Sigmoid colon (tissue), 7 donors: ENCODE measurements around the gene TIGAR. TPM values are rescaled to one million over a fixed set of nuclear protein-coding genes. Genes with fewer than 3 reads are reported as not detected.
A peak's percentile ranks its signal among the peaks of the same experiment; 100 is the strongest.

Experiments used
- DNase-seq: peaks from one replicate; pipeline ENCODE4 v3.0.0-alpha.2; 2019
- H3K27ac ChIP-seq, 4 donors: fragments of 200-600 bp; sonication (generic); one replicate each; pipeline ENCODE4 v1.5.1; 2016 to 2019; ENCODE audit warnings: mild to moderate bottlenecking in 1 of 4
- H3K27me3 ChIP-seq, 3 donors: fragments of 200-600 bp; sonication (generic); one replicate each; pipeline ENCODE4 v1.5.1; 2019; ENCODE audit warnings: mild to moderate bottlenecking in 1 of 3
- H3K36me3 ChIP-seq, 4 donors: fragments of 200-600 bp; sonication (generic); one replicate each; pipeline ENCODE4 v1.5.1; 2016 to 2019
- H3K4me1 ChIP-seq, 4 donors: fragments of 200-600 bp; sonication (generic); one replicate each; pipeline ENCODE4 v1.5.1; 2017 to 2019
- H3K4me3 ChIP-seq, 4 donors: fragments of 200-600 bp; sonication (generic); one replicate each; pipeline ENCODE4 v1.5.1; 2017 to 2019; ENCODE audit warnings: mild to moderate bottlenecking in 2 of 4, moderate library complexity in 1 of 4
- H3K9me3 ChIP-seq, 4 donors: fragments of 200-600 bp in 3 of 4; sonication (generic) in 3 of 4; one replicate each; pipeline versions ENCODE4 v1.5.1 to v1.6.1; 2013 to 2019
- EP300 ChIP-seq, 4 donors: sonication (generic); formaldehyde crosslinking; IDR thresholded peaks; one replicate each; pipeline ENCODE4 v1.6.1; 2017; ENCODE audit warnings: antibody characterized with exemption in 4 of 4
- POLR2A ChIP-seq, 2 donors: fragments of 450-650 bp; IDR thresholded peaks; one replicate each; pipeline ENCODE4 v1.6.1; 2016; ENCODE audit warnings: antibody characterized with exemption in 2 of 2, mild to moderate bottlenecking in 2 of 2, moderate library complexity in 2 of 2
- POLR2AphosphoS5 ChIP-seq, 4 donors: sonication (generic); formaldehyde crosslinking; IDR thresholded peaks; one replicate each; pipeline ENCODE4 v1.6.1; 2017; ENCODE audit warnings: antibody characterized with exemption in 4 of 4
- WGBS, 2 donors: extraction: QIAGEN DNeasy Blood & Tissue Kit; methylation state at CpG; one replicate each; pipeline ENCODE4 v1.1.7; 2013; 5-methylcytosine and 5-hydroxymethylcytosine counted together
- intact Hi-C: fragments of 100-400 bp; cut with DNase I; formaldehyde crosslinking; loops from one replicate; pipeline ENCODE4 v1.15.1; 2023
- polyA plus RNA-seq, 3 donors: library from polyadenylated mRNA; stranded (reverse); fragments of 200-250 nt; gene quantifications; one replicate each; pipeline ENCODE4 v1.2.3, GENCODE V29; 2013
- total RNA-seq, 4 donors: library from RNA; depleted of rRNA; stranded (reverse); fragments of >200 nt; gene quantifications; one replicate each; pipeline ENCODE4 v1.1.0, GENCODE V29; 2016
- TF ChIP-seq, protein P1 (sequence below), 4 experiments: fragments of 450-650 bp in 3 of 4; fragments of 200-600 bp in 1 of 4; IDR thresholded peaks; one replicate each; pipeline ENCODE4 v1.5.1; 2016 to 2019; ENCODE audit warnings: antibody characterized with exemption in 4 of 4, mild to moderate bottlenecking in 3 of 4, moderate library complexity in 2 of 4
- donor health status: healthy with polysubstance abuse.
- donor health status: Bipolar disorder and iron deficiency.
- donor health status: healthy.

Gene TIGAR
- total and polyA plus RNA-seq, 7 donors, result 4.4 to 14.6 (median 6.0) TPM

DNA sequence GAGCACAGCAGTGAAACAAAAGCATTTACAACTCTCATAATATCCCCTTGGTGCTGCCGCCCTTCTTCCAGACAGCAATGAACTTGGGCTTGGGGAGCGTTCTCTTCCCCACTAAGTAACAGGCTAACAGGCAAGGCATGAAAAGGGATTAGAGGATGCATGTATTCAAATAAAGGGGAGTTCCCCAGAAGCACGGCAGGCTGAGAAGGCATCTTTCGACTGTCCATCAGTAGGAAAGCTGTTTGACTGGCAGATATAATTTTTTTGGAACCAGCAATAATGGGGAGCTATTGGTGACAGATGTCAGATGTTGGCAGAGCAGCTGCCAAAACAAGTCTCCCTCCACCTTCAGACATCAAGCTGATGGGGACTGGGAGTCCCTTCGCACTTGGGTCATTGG is 9.2 kb upstream of the TIGAR start:
- Histone ChIP-seq H3K9me3 (no peaks in the 10 kb centered on the region), H3K27ac (no peak overlapping the region), H3K4me1 (peaks cover 0 to 20% (median 15%) of the 10 kb centered on the region in 4 donors), H3K36me3 (peaks cover 0 to 7% (median 0%) of the 10 kb centered on the region in 4 donors), H3K4me3 (no peak overlapping the region), H3K27me3 (no peaks in the 10 kb centered on the region)
- TF ChIP-seq EP300 (IDR thresholded peaks at IDR 0.05) (no peak), POLR2A (IDR thresholded peaks at IDR 0.05) (no peak), POLR2AphosphoS5 (IDR thresholded peaks at IDR 0.05) (no peak)
- TF ChIP-seq, protein P1, sequence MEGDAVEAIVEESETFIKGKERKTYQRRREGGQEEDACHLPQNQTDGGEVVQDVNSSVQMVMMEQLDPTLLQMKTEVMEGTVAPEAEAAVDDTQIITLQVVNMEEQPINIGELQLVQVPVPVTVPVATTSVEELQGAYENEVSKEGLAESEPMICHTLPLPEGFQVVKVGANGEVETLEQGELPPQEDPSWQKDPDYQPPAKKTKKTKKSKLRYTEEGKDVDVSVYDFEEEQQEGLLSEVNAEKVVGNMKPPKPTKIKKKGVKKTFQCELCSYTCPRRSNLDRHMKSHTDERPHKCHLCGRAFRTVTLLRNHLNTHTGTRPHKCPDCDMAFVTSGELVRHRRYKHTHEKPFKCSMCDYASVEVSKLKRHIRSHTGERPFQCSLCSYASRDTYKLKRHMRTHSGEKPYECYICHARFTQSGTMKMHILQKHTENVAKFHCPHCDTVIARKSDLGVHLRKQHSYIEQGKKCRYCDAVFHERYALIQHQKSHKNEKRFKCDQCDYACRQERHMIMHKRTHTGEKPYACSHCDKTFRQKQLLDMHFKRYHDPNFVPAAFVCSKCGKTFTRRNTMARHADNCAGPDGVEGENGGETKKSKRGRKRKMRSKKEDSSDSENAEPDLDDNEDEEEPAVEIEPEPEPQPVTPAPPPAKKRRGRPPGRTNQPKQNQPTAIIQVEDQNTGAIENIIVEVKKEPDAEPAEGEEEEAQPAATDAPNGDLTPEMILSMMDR (IDR thresholded peaks at IDR 0.05), result no peak
- 95% methylated on average over 5 of the region's 5 CpGs for WGBS, 2 donors
- intact Hi-C loops, result no loop called here
- no peak for DNase-seq

DNA sequence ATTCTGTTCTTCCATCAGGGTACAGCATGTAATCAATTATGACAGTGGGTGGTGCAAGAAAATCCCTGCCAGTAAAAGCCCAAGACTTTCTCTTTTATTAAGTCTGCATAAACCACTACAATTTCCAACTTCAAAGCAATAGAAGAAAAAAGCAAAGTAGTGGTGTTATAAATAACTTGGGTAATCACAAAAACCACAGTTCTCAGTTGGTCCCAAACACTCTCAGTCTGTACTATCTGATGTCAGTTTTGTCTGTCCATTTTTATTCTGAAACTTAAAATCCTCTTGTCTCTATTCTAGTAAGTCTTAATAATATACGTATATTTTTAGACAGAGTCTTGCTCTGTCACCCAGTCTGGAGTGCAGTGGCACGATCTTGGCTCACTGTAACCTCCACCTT is 8.8 kb upstream of the TIGAR start:
- Histone ChIP-seq H3K36me3 (peaks cover 0 to 7% (median 0%) of the 10 kb centered on the region in 4 donors), H3K27ac (no peak overlapping the region), H3K9me3 (no peaks in the 10 kb centered on the region), H3K27me3 (no peaks in the 10 kb centered on the region), H3K4me1 (peaks cover 0 to 16% (median 14%) of the 10 kb centered on the region in 4 donors), H3K4me3 (no peak overlapping the region)
- 94 to 95% methylated on average over 2 of the region's 2 CpGs for WGBS, 2 donors
- TF ChIP-seq, protein P1 (IDR thresholded peaks at IDR 0.05), result no peak
- no peak for TF ChIP-seq POLR2AphosphoS5 (IDR thresholded peaks at IDR 0.05)
- TF ChIP-seq EP300 (IDR thresholded peaks at IDR 0.05), result no peak
- no peak for TF ChIP-seq POLR2A (IDR thresholded peaks at IDR 0.05)
- intact Hi-C loops, result no loop called here
- DNase-seq, result no peak

DNA sequence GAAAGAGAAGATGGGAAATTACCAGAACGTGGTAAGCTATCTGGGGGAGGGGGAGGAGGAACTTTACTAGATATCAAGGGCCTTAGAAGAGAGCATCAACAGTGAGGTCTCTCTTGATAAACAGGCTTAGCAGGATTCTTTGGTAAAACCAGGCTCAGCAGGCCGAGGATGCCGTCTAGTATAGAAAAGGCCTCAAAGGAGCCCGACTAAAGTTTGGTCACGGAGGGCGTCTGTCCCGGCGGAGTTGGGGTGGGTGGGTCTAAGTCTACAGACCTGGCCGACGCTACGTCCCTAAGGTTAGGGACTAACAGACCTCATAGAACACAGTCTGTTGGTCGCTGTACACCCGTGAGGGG is 538 bp upstream of the TIGAR start:
- WGBS, 2 donors, result 0% methylated on average over 13 of the region's 13 CpGs
- Histone ChIP-seq H3K27me3 (no peaks in the 10 kb centered on the region), H3K4me3 (peak overlapping the region; percentile 36 to 96 (median 86)), H3K36me3 (no peaks in the 10 kb centered on the region), H3K4me1 (peaks cover 0 to 26% (median 17%) of the 10 kb centered on the region in 4 donors), H3K9me3 (no peaks in the 10 kb centered on the region), H3K27ac (peak overlapping the region; percentile 88 to 96 (median 94))
- intact Hi-C loops, result loop anchor here (5.0 to 10.0 kb wide), 4 partner anchors 38 to 448 kb away; partner anchors contain the start of genes PARP11 and RAD51AP1
- TF ChIP-seq, protein P1 (IDR thresholded peaks at IDR 0.05), result no peak
- TF ChIP-seq POLR2AphosphoS5 (IDR thresholded peaks at IDR 0.05), result no peak
- TF ChIP-seq EP300 (IDR thresholded peaks at IDR 0.05), result no peak
- TF ChIP-seq POLR2A (IDR thresholded peaks at IDR 0.05), result no peak
- no peak for DNase-seq

DNA sequence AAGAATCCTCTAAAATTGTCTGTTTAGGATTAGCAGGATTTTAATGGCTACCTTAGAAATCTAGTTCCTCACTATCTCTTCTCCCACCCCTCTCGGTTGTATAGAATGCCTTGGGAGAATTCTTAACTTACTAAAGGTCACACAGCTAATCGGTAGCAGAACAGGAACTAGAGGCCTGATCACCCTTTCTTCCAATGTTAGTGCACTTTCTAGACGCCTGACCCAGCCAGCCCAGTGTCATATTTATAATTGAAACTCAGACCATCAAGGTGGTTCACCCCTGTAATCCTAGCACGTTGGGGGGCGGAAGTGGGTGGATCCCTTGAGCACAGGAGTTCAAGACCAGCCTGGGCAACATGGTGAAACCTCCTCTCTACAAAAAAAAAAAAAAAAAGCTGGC is 1.7 kb downstream of the TIGAR start:
- 75 to 79% methylated on average over 5 of the region's 5 CpGs for WGBS, 2 donors
- H3K27ac ChIP-seq, result peak overlapping the region in 1 of 4 donors; percentile 93
- no peaks in the 10 kb centered on the region for H3K27me3 ChIP-seq
- TF ChIP-seq POLR2AphosphoS5 (IDR thresholded peaks at IDR 0.05) (no peak), EP300 (IDR thresholded peaks at IDR 0.05) (no peak), POLR2A (IDR thresholded peaks at IDR 0.05) (no peak)
- TF ChIP-seq, protein P1 (IDR thresholded peaks at IDR 0.05), result no peak
- no peak overlapping the region for H3K4me3 ChIP-seq
- H3K36me3 ChIP-seq, result no peaks in the 10 kb centered on the region
- no peak for DNase-seq
- H3K4me1 ChIP-seq, result peaks cover 0 to 46% (median 33%) of the 10 kb centered on the region in 4 donors
- intact Hi-C loops, result loop anchor here (5.0 to 10.0 kb wide), 4 partner anchors 40 to 450 kb away; partner anchors contain the start of genes PARP11 and RAD51AP1
- H3K9me3 ChIP-seq, result no peaks in the 10 kb centered on the region

DNA sequence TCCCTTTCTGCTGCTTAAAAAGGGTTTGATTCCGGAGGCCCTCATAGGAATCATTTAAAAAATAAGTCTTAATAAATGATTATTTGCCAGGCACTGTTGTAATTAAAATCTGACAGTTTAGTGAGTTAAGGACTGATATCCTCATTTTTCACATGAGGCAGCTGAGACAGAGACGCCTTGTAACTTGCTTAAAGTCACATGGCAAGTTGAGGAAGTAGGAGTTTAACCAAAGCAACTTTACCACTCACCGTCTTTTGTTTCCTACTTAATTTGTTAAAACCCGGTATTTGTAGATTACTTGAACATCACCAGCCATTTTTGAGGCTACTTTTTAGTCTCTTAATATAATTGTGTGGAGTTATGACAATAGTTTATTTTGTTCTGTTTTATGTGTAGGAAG is 2.4 kb downstream of the TIGAR start:
- H3K36me3 ChIP-seq, result no peaks in the 10 kb centered on the region
- no peaks in the 10 kb centered on the region for H3K9me3 ChIP-seq
- no peak for DNase-seq
- no peak overlapping the region for H3K4me3 ChIP-seq
- 60 to 81% methylated on average over 4 of the region's 4 CpGs for WGBS, 2 donors
- TF ChIP-seq, protein P1 (IDR thresholded peaks at IDR 0.05), result no peak
- TF ChIP-seq EP300 (IDR thresholded peaks at IDR 0.05) (no peak), POLR2A (IDR thresholded peaks at IDR 0.05) (no peak), POLR2AphosphoS5 (IDR thresholded peaks at IDR 0.05) (no peak)
- H3K4me1 ChIP-seq, result peaks cover 0 to 47% (median 33%) of the 10 kb centered on the region in 4 donors
- H3K27me3 ChIP-seq, result no peaks in the 10 kb centered on the region
- no peak overlapping the region for H3K27ac ChIP-seq
- intact Hi-C loops, result loop anchor here (5.0 to 10.0 kb wide), 4 partner anchors 41 to 451 kb away; partner anchors contain the start of genes PARP11 and RAD51AP1
